ENCODE data around the gene TOMT.

Gene TOMT

GRCh38 chr11:72157131-72157530, 51.4 kb downstream of the TOMT start:
- no peak for DNase-seq (ENCODE audit: low read depth in 3 of 3, low spot score in 1 of 3)

Data from stimulated activated CD4-positive, alpha-beta T cell treated with anti-CD3 and anti-CD28 coated beads, TNF-alpha, amount 100 ng/mL, for 1 hour (primary cell).